WTC11 (cell line): Measurements from ENCODE around the gene STIM2.

Source experiments
- CREM ChIP-seq: sonication (generic); formaldehyde crosslinking; IDR thresholded peaks from 2 replicates; pipeline ENCODE4 v1.8.1; 2022; ENCODE audit warnings: mild to moderate bottlenecking, missing genetic modification reagents, moderate library complexity
- ELF4 ChIP-seq: sonication (generic); formaldehyde crosslinking; IDR thresholded peaks from 2 replicates; pipeline ENCODE4 v1.8.1; 2022; ENCODE audit warnings: low read depth, mild to moderate bottlenecking, moderate library complexity, missing genetic modification reagents
- FOXJ3 ChIP-seq: sonication (generic); formaldehyde crosslinking; IDR thresholded peaks from 2 replicates; pipeline ENCODE4 v1.9.0; 2021; ENCODE audit warnings: missing genetic modification reagents, mild to moderate bottlenecking, borderline replicate concordance
- TF ChIP-seq, protein P1 (sequence below): fragments of 200-600 bp; IDR thresholded peaks from 2 replicates; pipeline ENCODE4 v1.8.0; 2022; ENCODE audit warnings: antibody characterized with exemption
- TF ChIP-seq, protein P2 (sequence below): fragments of 250-450 bp; sonication (Bioruptor Pico); IDR thresholded peaks from 2 replicates; pipeline ENCODE4 v1.9.0; 2021; ENCODE audit warnings: mild to moderate bottlenecking, borderline replicate concordance
- TF ChIP-seq, protein P3 (sequence below): sonication (generic); formaldehyde crosslinking; IDR thresholded peaks from 2 replicates; pipeline ENCODE4 v1.8.1; 2022; ENCODE audit warnings: missing genetic modification reagents, borderline replicate concordance

GRCh38 chr4:26823583-26823982 lies 37.1 kb upstream of the STIM2 start:
- TF ChIP-seq ELF4 (no peak), FOXJ3 (CRISPR knock-in tag) (no peak), CREM (CRISPR knock-in tag) (no peak)
- TF ChIP-seq, protein P1, sequence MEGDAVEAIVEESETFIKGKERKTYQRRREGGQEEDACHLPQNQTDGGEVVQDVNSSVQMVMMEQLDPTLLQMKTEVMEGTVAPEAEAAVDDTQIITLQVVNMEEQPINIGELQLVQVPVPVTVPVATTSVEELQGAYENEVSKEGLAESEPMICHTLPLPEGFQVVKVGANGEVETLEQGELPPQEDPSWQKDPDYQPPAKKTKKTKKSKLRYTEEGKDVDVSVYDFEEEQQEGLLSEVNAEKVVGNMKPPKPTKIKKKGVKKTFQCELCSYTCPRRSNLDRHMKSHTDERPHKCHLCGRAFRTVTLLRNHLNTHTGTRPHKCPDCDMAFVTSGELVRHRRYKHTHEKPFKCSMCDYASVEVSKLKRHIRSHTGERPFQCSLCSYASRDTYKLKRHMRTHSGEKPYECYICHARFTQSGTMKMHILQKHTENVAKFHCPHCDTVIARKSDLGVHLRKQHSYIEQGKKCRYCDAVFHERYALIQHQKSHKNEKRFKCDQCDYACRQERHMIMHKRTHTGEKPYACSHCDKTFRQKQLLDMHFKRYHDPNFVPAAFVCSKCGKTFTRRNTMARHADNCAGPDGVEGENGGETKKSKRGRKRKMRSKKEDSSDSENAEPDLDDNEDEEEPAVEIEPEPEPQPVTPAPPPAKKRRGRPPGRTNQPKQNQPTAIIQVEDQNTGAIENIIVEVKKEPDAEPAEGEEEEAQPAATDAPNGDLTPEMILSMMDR: no peak
- TF ChIP-seq, protein P2, sequence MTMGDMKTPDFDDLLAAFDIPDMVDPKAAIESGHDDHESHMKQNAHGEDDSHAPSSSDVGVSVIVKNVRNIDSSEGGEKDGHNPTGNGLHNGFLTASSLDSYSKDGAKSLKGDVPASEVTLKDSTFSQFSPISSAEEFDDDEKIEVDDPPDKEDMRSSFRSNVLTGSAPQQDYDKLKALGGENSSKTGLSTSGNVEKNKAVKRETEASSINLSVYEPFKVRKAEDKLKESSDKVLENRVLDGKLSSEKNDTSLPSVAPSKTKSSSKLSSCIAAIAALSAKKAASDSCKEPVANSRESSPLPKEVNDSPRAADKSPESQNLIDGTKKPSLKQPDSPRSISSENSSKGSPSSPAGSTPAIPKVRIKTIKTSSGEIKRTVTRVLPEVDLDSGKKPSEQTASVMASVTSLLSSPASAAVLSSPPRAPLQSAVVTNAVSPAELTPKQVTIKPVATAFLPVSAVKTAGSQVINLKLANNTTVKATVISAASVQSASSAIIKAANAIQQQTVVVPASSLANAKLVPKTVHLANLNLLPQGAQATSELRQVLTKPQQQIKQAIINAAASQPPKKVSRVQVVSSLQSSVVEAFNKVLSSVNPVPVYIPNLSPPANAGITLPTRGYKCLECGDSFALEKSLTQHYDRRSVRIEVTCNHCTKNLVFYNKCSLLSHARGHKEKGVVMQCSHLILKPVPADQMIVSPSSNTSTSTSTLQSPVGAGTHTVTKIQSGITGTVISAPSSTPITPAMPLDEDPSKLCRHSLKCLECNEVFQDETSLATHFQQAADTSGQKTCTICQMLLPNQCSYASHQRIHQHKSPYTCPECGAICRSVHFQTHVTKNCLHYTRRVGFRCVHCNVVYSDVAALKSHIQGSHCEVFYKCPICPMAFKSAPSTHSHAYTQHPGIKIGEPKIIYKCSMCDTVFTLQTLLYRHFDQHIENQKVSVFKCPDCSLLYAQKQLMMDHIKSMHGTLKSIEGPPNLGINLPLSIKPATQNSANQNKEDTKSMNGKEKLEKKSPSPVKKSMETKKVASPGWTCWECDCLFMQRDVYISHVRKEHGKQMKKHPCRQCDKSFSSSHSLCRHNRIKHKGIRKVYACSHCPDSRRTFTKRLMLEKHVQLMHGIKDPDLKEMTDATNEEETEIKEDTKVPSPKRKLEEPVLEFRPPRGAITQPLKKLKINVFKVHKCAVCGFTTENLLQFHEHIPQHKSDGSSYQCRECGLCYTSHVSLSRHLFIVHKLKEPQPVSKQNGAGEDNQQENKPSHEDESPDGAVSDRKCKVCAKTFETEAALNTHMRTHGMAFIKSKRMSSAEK (CRISPR knock-in tag): no peak
- TF ChIP-seq, protein P3, sequence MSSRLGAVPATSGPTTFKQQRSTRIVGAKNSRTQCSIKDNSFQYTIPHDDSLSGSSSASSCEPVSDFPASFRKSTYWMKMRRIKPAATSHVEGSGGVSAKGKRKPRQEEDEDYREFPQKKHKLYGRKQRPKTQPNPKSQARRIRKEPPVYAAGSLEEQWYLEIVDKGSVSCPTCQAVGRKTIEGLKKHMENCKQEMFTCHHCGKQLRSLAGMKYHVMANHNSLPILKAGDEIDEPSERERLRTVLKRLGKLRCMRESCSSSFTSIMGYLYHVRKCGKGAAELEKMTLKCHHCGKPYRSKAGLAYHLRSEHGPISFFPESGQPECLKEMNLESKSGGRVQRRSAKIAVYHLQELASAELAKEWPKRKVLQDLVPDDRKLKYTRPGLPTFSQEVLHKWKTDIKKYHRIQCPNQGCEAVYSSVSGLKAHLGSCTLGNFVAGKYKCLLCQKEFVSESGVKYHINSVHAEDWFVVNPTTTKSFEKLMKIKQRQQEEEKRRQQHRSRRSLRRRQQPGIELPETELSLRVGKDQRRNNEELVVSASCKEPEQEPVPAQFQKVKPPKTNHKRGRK (CRISPR knock-in tag): no peak
